Subcutaneous adipose tissue (tissue), 4 donors: ENCODE measurements around the gene CTXND1. TPM values are rescaled to one million over a fixed set of nuclear protein-coding genes. Genes with fewer than 3 reads are reported as not detected.

ENCODE experiments used
- CTCF ChIP-seq: fragments of 450-650 bp; IDR thresholded peaks from one replicate; pipeline ENCODE4 v1.5.1; 2016; ENCODE audit warnings: low read depth, mild to moderate bottlenecking, control low read depth, antibody characterized with exemption, moderate library complexity
- total RNA-seq, 4 donors: library from RNA; depleted of rRNA; stranded (reverse); fragments of >200 nt; gene quantifications; one replicate each; pipeline ENCODE4 v1.1.0, GENCODE V29; 2016

The CTXND1 gene
- total RNA-seq, 4 donors from 2014 or later, result not detected

DNA sequence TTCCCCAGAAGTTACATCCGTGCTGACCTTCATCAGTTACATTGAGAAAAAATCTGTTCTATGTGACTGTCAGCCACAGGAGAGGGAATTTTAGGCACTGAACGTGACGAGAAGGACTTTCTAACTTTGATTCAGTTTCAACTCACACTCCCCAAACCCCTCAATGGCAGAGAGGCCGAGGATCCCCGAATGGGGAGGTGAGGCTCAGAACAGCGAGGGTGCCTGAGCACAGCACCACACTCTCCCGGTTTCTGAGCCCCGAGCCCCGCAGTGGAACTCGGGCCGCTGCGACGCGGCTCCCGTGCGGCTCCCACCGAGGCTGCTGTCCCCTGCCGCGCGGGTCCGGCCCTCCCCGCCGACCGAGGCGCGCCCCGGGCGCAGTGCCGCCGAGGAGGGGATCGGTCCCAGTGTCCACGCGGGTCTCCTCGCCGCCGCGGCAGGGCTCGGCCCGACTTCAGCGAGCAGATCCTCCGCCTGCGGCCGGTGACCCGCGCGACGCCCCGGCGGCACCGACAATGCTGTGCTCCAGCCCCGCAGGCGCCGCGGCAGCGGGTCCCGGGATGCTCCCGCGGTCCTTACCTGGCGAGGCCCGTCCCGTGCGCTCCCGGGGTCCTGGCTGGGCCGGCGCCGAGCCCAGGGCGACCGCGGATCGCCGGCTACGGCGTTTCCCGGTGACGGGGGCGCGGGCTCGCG is 439 bp downstream of the CTXND1 start:
- TF ChIP-seq CTCF, result no peak

DNA sequence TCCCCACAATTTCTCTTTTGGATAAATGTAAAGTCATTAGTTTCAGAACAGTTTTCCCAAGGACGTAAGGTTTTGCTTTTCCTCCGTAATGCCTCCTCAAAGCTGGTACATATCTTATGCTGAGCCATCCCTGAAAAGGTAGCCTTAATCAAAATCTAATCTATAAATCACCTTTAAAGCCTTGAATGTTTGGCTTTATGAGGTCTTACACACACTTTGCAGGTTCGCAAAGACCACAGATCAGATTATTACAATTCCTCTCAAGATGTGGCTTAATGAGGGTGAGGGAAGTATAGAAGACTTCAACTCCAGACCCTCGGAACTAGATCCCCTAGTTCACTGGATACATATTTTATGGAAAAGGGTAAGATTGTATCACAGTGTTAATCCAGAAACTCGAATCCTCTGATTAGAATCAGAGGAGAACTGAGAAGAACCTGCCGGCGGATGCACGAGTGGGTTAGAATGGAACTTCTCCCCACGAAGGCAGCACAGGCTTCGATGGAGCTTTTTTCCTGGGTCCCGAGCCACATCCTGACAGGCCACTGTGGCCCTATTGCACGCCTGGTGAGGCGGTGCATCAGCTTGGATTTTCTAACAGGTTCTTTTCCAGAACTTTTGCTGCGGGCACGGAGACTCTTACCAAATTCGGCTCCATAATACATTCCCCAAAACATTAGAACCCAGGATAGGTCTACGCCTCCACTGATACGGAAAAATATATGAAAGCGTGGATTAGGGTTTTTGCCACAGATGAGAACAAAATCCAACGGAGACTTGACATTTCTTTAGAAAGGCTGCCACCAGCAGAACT is 1.2 kb downstream of the CTXND1 start:
- no peak for TF ChIP-seq CTCF

DNA sequence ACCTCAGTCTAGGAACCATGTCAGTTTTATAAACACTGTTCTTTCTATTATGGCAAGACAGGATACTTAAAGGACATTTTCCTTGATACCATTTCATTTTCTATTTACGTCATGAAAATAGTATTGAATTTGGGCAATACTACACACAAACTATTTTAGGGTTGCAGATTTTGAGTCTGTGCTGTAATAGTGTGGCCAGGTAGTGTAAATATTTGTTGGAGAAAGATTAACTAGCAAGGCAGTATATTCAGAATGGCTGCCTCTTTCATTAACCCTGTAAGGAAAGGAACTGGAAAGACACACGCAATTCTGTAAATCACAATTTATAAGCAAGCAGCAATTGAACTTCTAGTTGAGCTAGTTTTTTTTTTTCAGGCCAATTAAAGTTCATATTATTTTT is 2.0 kb downstream of the CTXND1 start:
- no peak for TF ChIP-seq CTCF

- no peak for TF ChIP-seq CTCF
Observed at GRCh38 chr15:80247320-80247719, 4.7 kb downstream of the CTXND1 start.

DNA sequence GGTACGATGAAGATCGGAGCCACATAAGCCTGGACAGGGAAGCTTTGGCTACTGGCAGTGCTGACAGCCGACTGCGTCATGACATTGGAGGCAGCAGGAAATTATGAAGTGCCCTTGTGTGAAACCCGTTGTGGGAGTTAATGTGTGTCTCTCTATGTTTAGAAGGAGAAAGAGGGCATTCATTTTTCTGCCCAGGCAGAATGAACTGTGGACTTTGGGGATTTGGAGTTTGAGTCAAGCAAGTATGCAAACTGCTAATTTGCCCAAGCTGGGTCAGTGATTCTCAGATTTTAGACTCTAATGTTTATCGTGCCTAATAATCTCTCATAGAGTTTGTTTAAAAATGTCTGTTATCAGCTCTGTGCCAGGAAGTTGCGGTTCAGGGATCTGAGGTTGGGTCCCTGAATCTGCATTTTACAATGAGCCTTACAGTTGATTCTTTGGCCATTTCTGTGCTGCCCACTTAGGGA is 5.6 kb downstream of the CTXND1 start:
- TF ChIP-seq CTCF, result no peak

DNA sequence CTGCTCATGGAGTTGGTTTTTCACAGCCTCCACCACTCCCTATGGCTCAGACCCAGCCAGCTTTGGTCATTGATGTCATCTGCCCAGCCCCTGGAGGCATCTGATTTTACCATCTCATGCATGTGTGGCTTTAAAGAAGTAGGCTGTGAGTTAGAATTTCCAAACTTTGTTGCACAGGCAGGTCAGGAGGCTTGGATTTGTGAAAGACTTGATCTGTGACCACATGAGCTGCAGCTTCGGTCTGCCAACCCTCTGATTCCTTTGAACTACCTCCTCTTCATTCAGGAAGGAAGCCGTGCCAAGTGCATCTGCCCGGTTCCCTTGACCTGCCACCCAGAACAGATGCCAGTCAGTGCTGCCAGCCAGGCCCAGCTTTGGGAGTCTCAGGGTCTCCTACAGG is 9.2 kb downstream of the CTXND1 start:
- TF ChIP-seq CTCF, result no peak

- TF ChIP-seq CTCF, result no peak
Observed at GRCh38 chr15:80242132-80242769, 9.8 kb downstream of the CTXND1 start.
